Chondrocyte (in vitro differentiated cells): ENCODE results near the gene GAGE12D. TPM values are rescaled to one million over a fixed set of nuclear protein-coding genes. Genes with fewer than 3 reads are reported as not detected.

ENCODE experiments used
- total RNA-seq: library from RNA; stranded (reverse); gene quantifications from 3 replicates; pipeline ENCODE4 v1.2.1, GENCODE V29; 2021

GAGE12D gene
- total RNA-seq, 1 donor from 2014 or later = not detected

Other genes with a start within 250 kb of the GAGE12D start
- not detected in 3 replicates for gene GAGE10, start 238.1 kb upstream of the GAGE12D start, total RNA-seq
- not detected in 3 replicates for gene GAGE12J, start 219.7 kb upstream of the GAGE12D start, total RNA-seq
- not detected in 3 replicates for gene GAGE13, start 210.2 kb upstream of the GAGE12D start, total RNA-seq
- not detected in 3 replicates for gene GAGE12C, start 9.6 kb upstream of the GAGE12D start, total RNA-seq
- not detected in 3 replicates for gene GAGE12E, start 9.6 kb downstream of the GAGE12D start, total RNA-seq
- gene GAGE12F, start 19.1 kb downstream of the GAGE12D start, total RNA-seq = not detected in 3 replicates
- not detected in 3 replicates for gene GAGE12G, start 28.7 kb downstream of the GAGE12D start, total RNA-seq
- gene GAGE12H, start 38.2 kb downstream of the GAGE12D start, total RNA-seq = not detected in 3 replicates
- not detected in 3 replicates for gene GAGE2A, start 47.8 kb downstream of the GAGE12D start, total RNA-seq
- not detected in 3 replicates for gene GAGE1, start 57.3 kb downstream of the GAGE12D start, total RNA-seq
- gene PAGE1, start 154.3 kb downstream of the GAGE12D start, total RNA-seq = not detected in 3 replicates